Stimulated activated CD8-positive, alpha-beta memory T cell treated with anti-CD3 and anti-CD28 coated beads, Interleukin-7, amount 100 ng/mL, for 4 hours (primary cell): ENCODE data around the gene CDHR5.

Experiments used
- DNase-seq, 2 donors: peaks; one replicate each; pipeline ENCODE4 v3.0.0-alpha.2; 2020; ENCODE audit warnings: low read depth in 2 of 2

The CDHR5 gene

GRCh38 chr11:645536-645935 lies 20.8 kb upstream of the CDHR5 start:
- no peak for DNase-seq

GRCh38 chr11:643849-644738 lies 19.3 kb upstream of the CDHR5 start:
- no peak for DNase-seq

- no peak for DNase-seq
These were observed 18.6 kb upstream of the CDHR5 start for GRCh38 chr11:643366-643765.

- DNase-seq: no peak
These were observed 17.1 kb upstream of the CDHR5 start for GRCh38 chr11:641806-642370.

- no peak for DNase-seq
These were observed 15.4 kb upstream of the CDHR5 start for GRCh38 chr11:640021-640706.

- DNase-seq: no peak
These were observed 14.7 kb upstream of the CDHR5 start for GRCh38 chr11:639332-639955.

- no peak for DNase-seq
These were observed 14.0 kb upstream of the CDHR5 start for GRCh38 chr11:638631-639331.

GRCh38 chr11:637593-638521 lies 13.1 kb upstream of the CDHR5 start:
- DNase-seq: no peak

GRCh38 chr11:637333-637592 lies 12.5 kb upstream of the CDHR5 start:
- DNase-seq: no peak

- DNase-seq: no peak
These were observed 12.0 kb upstream of the CDHR5 start, which contains the start of gene DRD4 for GRCh38 chr11:636511-637332. Gene DRD4 (plus strand): TSS chr11:637269. CDS start chr11:637305, 36 bp downstream.

- DNase-seq: no peak
These were observed 11.3 kb upstream of the CDHR5 start for GRCh38 chr11:635945-636510.

- no peak for DNase-seq
These were observed 6.1 kb upstream of the CDHR5 start for GRCh38 chr11:630871-631270.

GRCh38 chr11:629237-629583 lies 4.5 kb upstream of the CDHR5 start:
- DNase-seq: no peak

- no peak for DNase-seq
These were observed 3.3 kb upstream of the CDHR5 start for GRCh38 chr11:628056-628455.

- no peak for DNase-seq
These were observed 2.5 kb upstream of the CDHR5 start for GRCh38 chr11:627308-627576.

GRCh38 chr11:626475-627307 lies 1.9 kb upstream of the CDHR5 start, which contains the start of gene SCT:
Gene SCT (minus strand): TSS chr11:627181. CDS start chr11:627143, 38 bp downstream.
- DNase-seq: no peak

- DNase-seq: no peak
These were observed 997 bp upstream of the CDHR5 start for GRCh38 chr11:625636-626268.

GRCh38 chr11:623999-624704 lies 603 bp downstream of the CDHR5 start:
- no peak for DNase-seq
